Liver (tissue), 9 donors: ENCODE results near the gene MARS1. TPM values are rescaled to one million over a fixed set of nuclear protein-coding genes. Genes with fewer than 3 reads are reported as not detected.

ENCODE experiments used
- DNase-seq: peaks from one replicate; pipeline ENCODE4 v3.0.0-alpha.2; 2017; ENCODE audit warnings: low spot score
- H3K27ac ChIP-seq, 2 donors: one replicate each; pipeline ENCODE4 v1.7.0; 2013; ENCODE audit warnings: inconsistent platforms in 2 of 2, low read length in 2 of 2, control low read depth in 1 of 2, low read depth in 1 of 2, mild to moderate bottlenecking in 1 of 2
- H3K27me3 ChIP-seq, 4 donors: one replicate each; pipeline versions ENCODE4 v1.6.1 to v1.7.0; 2013; ENCODE audit warnings: low read length in 3 of 4, inconsistent platforms in 1 of 4, mild to moderate bottlenecking in 1 of 4, moderate library complexity in 1 of 4; ENCODE audit not compliant: control insufficient read depth in 4 of 4, insufficient read depth in 4 of 4
- H3K36me3 ChIP-seq, 4 donors: one replicate each; pipeline versions ENCODE4 v1.6.1 to v1.7.0; 2013; ENCODE audit warnings: low read length in 3 of 4, mild to moderate bottlenecking in 3 of 4, low read depth in 1 of 4, moderate library complexity in 1 of 4; ENCODE audit not compliant: control insufficient read depth in 4 of 4, insufficient read depth in 3 of 4
- H3K4me1 ChIP-seq, 4 donors: one replicate each; pipeline versions ENCODE4 v1.6.1 to v1.7.0; 2013; ENCODE audit warnings: low read length in 3 of 4, mild to moderate bottlenecking in 3 of 4, moderate library complexity in 1 of 4; ENCODE audit not compliant: control insufficient read depth in 4 of 4, insufficient read depth in 4 of 4
- H3K4me3 ChIP-seq, 3 donors: one replicate each; pipeline versions ENCODE4 v1.6.1 to v1.7.0; 2013; ENCODE audit warnings: low read length in 3 of 3, control low read depth in 1 of 3, low read depth in 1 of 3, mild to moderate bottlenecking in 1 of 3
- H3K9ac ChIP-seq, 2 donors: one replicate each; pipeline ENCODE4 v1.7.0; 2013; ENCODE audit warnings: low read length in 2 of 2, mild to moderate bottlenecking in 2 of 2, moderate library complexity in 2 of 2, control low read depth in 1 of 2, low read depth in 1 of 2
- H3K9me3 ChIP-seq, 4 donors: one replicate each; pipeline versions ENCODE4 v1.6.1 to v1.7.0; 2013; ENCODE audit warnings: low read length in 3 of 4; ENCODE audit not compliant: control insufficient read depth in 4 of 4
- ATF3 ChIP-seq: IDR thresholded peaks from 2 replicates; pipeline ENCODE4 v1.6.1; 2016; ENCODE audit warnings: antibody characterized with exemption
- CTCF ChIP-seq: fragments of 150-350 bp; IDR thresholded peaks from 2 replicates; pipeline ENCODE4 v1.5.1; 2017; ENCODE audit warnings: improper control_type of control experiment, low read depth, low read length; ENCODE audit not compliant: missing input control
- EGR1 ChIP-seq, 2 donors: IDR thresholded peaks; 2 replicates each; pipeline ENCODE4 v1.6.1; 2016 to 2018; ENCODE audit warnings: antibody characterized with exemption in 2 of 2, low read depth in 2 of 2
- FOXA1 ChIP-seq: IDR thresholded peaks from 2 replicates; pipeline ENCODE4 v1.6.1; 2016; ENCODE audit warnings: antibody characterized with exemption
- FOXA2 ChIP-seq: IDR thresholded peaks from 2 replicates; pipeline ENCODE4 v1.6.1; 2016; ENCODE audit warnings: antibody characterized with exemption
- GABPA ChIP-seq, 2 donors: IDR thresholded peaks in 1 of 2; conservative IDR thresholded peaks in 1 of 2; 2 replicates each; pipeline ENCODE4 v1.6.1; 2016; ENCODE audit warnings: antibody characterized with exemption in 2 of 2, mild to moderate bottlenecking in 1 of 2, moderate library complexity in 1 of 2
- HNF4A ChIP-seq, 2 donors: conservative IDR thresholded peaks; 2 replicates each; pipeline ENCODE4 v1.6.1; 2016; ENCODE audit warnings: antibody characterized with exemption in 2 of 2, mild to moderate bottlenecking in 2 of 2
- HNF4G ChIP-seq: IDR thresholded peaks from 2 replicates; pipeline ENCODE4 v1.6.1; 2016; ENCODE audit warnings: antibody characterized with exemption
- JUND ChIP-seq, 2 donors: IDR thresholded peaks; 2 replicates each; pipeline ENCODE4 v1.6.1; 2016; ENCODE audit warnings: antibody characterized with exemption in 2 of 2
- MAX ChIP-seq: IDR thresholded peaks from 2 replicates; pipeline ENCODE4 v1.6.1; 2016; ENCODE audit warnings: antibody characterized with exemption
- NR2F2 ChIP-seq: IDR thresholded peaks from 2 replicates; pipeline ENCODE4 v1.6.1; 2016; ENCODE audit warnings: antibody characterized with exemption
- RAD21 ChIP-seq, 2 donors: IDR thresholded peaks; 2 replicates each; pipeline ENCODE4 v1.6.1; 2016; ENCODE audit warnings: antibody characterized with exemption in 2 of 2, mild to moderate bottlenecking in 2 of 2
- REST ChIP-seq: IDR thresholded peaks from 2 replicates; pipeline ENCODE4 v1.6.1; 2016; ENCODE audit warnings: antibody characterized with exemption, mild to moderate bottlenecking
- RXRA ChIP-seq, 2 donors: IDR thresholded peaks; 2 replicates each; pipeline ENCODE4 v1.6.1; 2017 to 2018; ENCODE audit warnings: antibody characterized with exemption in 2 of 2, mild to moderate bottlenecking in 1 of 2
- SP1 ChIP-seq: IDR thresholded peaks from 2 replicates; pipeline ENCODE4 v1.6.1; 2018; ENCODE audit warnings: antibody characterized with exemption, mild to moderate bottlenecking
- TAF1 ChIP-seq: conservative IDR thresholded peaks from 2 replicates; pipeline ENCODE4 v1.6.1; 2016; ENCODE audit warnings: antibody characterized with exemption, mild to moderate bottlenecking
- YY1 ChIP-seq: IDR thresholded peaks from 2 replicates; pipeline ENCODE4 v1.6.1; 2016; ENCODE audit warnings: antibody characterized with exemption, mild to moderate bottlenecking
- ZBTB33 ChIP-seq: IDR thresholded peaks from 2 replicates; pipeline ENCODE4 v1.6.1; 2016; ENCODE audit warnings: antibody characterized with exemption
- WGBS: extraction: QIAGEN DNeasy Blood & Tissue Kit; methylation state at CpG from one replicate; pipeline ENCODE4 v1.1.7; 2013; 5-methylcytosine and 5-hydroxymethylcytosine counted together
- polyA plus RNA-seq, 2 donors: library from polyadenylated mRNA; stranded (reverse) in 1 of 2; unstranded in 1 of 2; fragments of 200-250 nt in 1 of 2; fragments of >200 nt in 1 of 2; fragmentation: Nextera tagmentation in 1 of 2; extraction: Ambion mirVana in 1 of 2; gene quantifications; one replicate each; pipeline versions ENCODE4 v1.2.1 to v1.2.3, GENCODE V29; 2013 to 2015
- total RNA-seq, 2 donors: library from RNA; depleted of rRNA; stranded (reverse); fragments of >200 nt; gene quantifications; one replicate each; pipeline ENCODE4 v1.2.3, GENCODE V29; 2014
- donor health status: healthy.
- donor health status: healthy.
- donor health status: healthy.
- donor health status: healthy.
- donor health status: healthy.

Gene MARS1
- total and polyA plus RNA-seq, 4 donors, result 43.9 to 83.3 (median 56.0) TPM

- no peak overlapping the region for H3K9ac ChIP-seq
- H3K4me3 ChIP-seq, result no peak overlapping the region
- no peaks in the 10 kb centered on the region for H3K27me3 ChIP-seq
- H3K36me3 ChIP-seq, result peaks cover 7 to 47% (median 35%) of the 10 kb centered on the region in 4 donors
- no peaks in the 10 kb centered on the region for H3K4me1 ChIP-seq
- no peaks in the 10 kb centered on the region for H3K9me3 ChIP-seq
- DNase-seq, result no peak
- 88% methylated on average over 3 of the region's 3 CpGs for WGBS
- TF ChIP-seq FOXA1 (no peak), JUND (IDR thresholded peaks at IDR 0.05) (no peak), HNF4A (conservative IDR thresholded peaks at IDR 0.05) (no peak), ZBTB33 (no peak), TAF1 (no peak), SP1 (no peak), CTCF (no peak), EGR1 (IDR thresholded peaks at IDR 0.05; ENCODE audit: low read depth in 2 of 2) (no peak)
- no peak overlapping the region for H3K27ac ChIP-seq
These were observed 47.2 kb downstream of the MARS1 start for GRCh38 chr12:57534991-57535543.

- WGBS, result 76% methylated on average over 6 of the region's 6 CpGs
- no peaks in the 10 kb centered on the region for H3K27me3 ChIP-seq
- peaks cover 5 to 38% (median 27%) of the 10 kb centered on the region in 4 donors for H3K36me3 ChIP-seq
- no peak for TF ChIP-seq TAF1
- no peak for TF ChIP-seq GABPA (IDR thresholded peaks at IDR 0.05 in 1 of 2, conservative IDR thresholded peaks at IDR 0.05 in 1 of 2)
- TF ChIP-seq ZBTB33, result no peak
- no peak for TF ChIP-seq EGR1 (IDR thresholded peaks at IDR 0.05; ENCODE audit: low read depth in 2 of 2)
- no peak for TF ChIP-seq HNF4G
- no peak for TF ChIP-seq ATF3
- TF ChIP-seq SP1, result no peak
- TF ChIP-seq REST, result no peak
- TF ChIP-seq CTCF, result no peak
- no peak for TF ChIP-seq RAD21 (IDR thresholded peaks at IDR 0.05)
- TF ChIP-seq HNF4A (conservative IDR thresholded peaks at IDR 0.05), result no peak
- no peak for TF ChIP-seq NR2F2
- TF ChIP-seq FOXA1, result no peak
- TF ChIP-seq FOXA2, result no peak
- TF ChIP-seq MAX, result no peak
- TF ChIP-seq YY1, result no peak
- TF ChIP-seq JUND (IDR thresholded peaks at IDR 0.05), result no peak
- no peak for TF ChIP-seq RXRA (IDR thresholded peaks at IDR 0.05)
- no peak overlapping the region for H3K9ac ChIP-seq
- no peak overlapping the region for H3K27ac ChIP-seq
- H3K4me1 ChIP-seq, result no peaks in the 10 kb centered on the region
- DNase-seq, result no peak
- H3K9me3 ChIP-seq, result no peaks in the 10 kb centered on the region
- H3K4me3 ChIP-seq, result no peak overlapping the region
These were observed 48.1 kb downstream of the MARS1 start for GRCh38 chr12:57535764-57536596.
